Neural progenitor cell (in vitro differentiated cells): ENCODE data around the gene GUCY1A2. TPM values are rescaled to one million over a fixed set of nuclear protein-coding genes. Genes with fewer than 3 reads are reported as not detected.
"Not testable (repeated sequence)": the region's sequence is repeated elsewhere in the genome, so short reads cannot be mapped to it uniquely, and the experiment has no call there.

Experiments used
- DNase-seq: peaks from one replicate; pipeline ENCODE4 v3.0.0-alpha.2; 2016; ENCODE audit warnings: low spot score
- H2AFZ ChIP-seq: fragments of 200-600 bp; sonication (generic); replicated peaks from 2 replicates; pipeline ENCODE4 v1.6.1; 2016; ENCODE audit warnings: antibody characterized with exemption
- H3F3A ChIP-seq: fragments of 200-600 bp; sonication (generic); 2 replicates; pipeline ENCODE4 v1.6.1; 2016; ENCODE audit warnings: antibody characterized with exemption, low read depth
- H3K27ac ChIP-seq: fragments of 200-600 bp; sonication (generic); 2 replicates; pipeline ENCODE4 v1.5.1; 2016; ENCODE audit warnings: mild to moderate bottlenecking
- H3K27me3 ChIP-seq: fragments of 200-600 bp; sonication (generic); 2 replicates; pipeline ENCODE4 v1.6.1; 2016; ENCODE audit warnings: mild to moderate bottlenecking, moderate library complexity
- H3K36me3 ChIP-seq: fragments of 200-600 bp; sonication (generic); 2 replicates; pipeline ENCODE4 v1.5.1; 2016
- H3K4me1 ChIP-seq: fragments of 200-600 bp; sonication (generic); 2 replicates; pipeline ENCODE4 v1.6.1; 2016; ENCODE audit warnings: mixed run types
- H3K4me2 ChIP-seq: fragments of 200-600 bp; sonication (generic); 2 replicates; pipeline ENCODE4 v1.6.1; 2016
- H3K4me3 ChIP-seq: fragments of 200-600 bp; sonication (generic); 2 replicates; pipeline ENCODE4 v1.5.1; 2016
- H3K79me2 ChIP-seq: fragments of 200-600 bp; sonication (generic); 2 replicates; pipeline ENCODE4 v1.6.1; 2016; ENCODE audit warnings: low read depth
- H3K9ac ChIP-seq: fragments of 200-600 bp; sonication (generic); 2 replicates; pipeline ENCODE4 v1.6.1; 2016
- H3K9me3 ChIP-seq: fragments of 200-600 bp; sonication (generic); 2 replicates; pipeline ENCODE4 v1.5.1; 2016; ENCODE audit warnings: low read depth
- H4K20me1 ChIP-seq: fragments of 200-600 bp; sonication (generic); 2 replicates; pipeline ENCODE4 v1.6.1; 2016; ENCODE audit warnings: low read depth
- H3K27ac Mint-ChIP-seq: 3 replicates; pipeline ENCODE4 v1.8.0; 2021; ENCODE audit warnings: mixed read lengths
- H3K27me3 Mint-ChIP-seq: 2 replicates; pipeline ENCODE4 v1.8.0; 2022; ENCODE audit warnings: low read depth, mild to moderate bottlenecking, inconsistent platforms, moderate library complexity, mixed read lengths; ENCODE audit not compliant: insufficient read depth
- H3K36me3 Mint-ChIP-seq: 3 replicates; pipeline ENCODE4 v1.8.0; 2021; ENCODE audit warnings: mixed read lengths
- H3K4me1 Mint-ChIP-seq: 3 replicates; pipeline ENCODE4 v1.8.0; 2021; ENCODE audit warnings: mixed read lengths
- H3K4me3 Mint-ChIP-seq: 3 replicates; pipeline ENCODE4 v1.8.0; 2021; ENCODE audit warnings: mild to moderate bottlenecking, moderate library complexity, mixed read lengths
- H3K9me3 Mint-ChIP-seq: 3 replicates; pipeline ENCODE4 v1.8.0; 2020; ENCODE audit warnings: mixed read lengths
- CTCF ChIP-seq: fragments of 200-600 bp; sonication (generic); IDR thresholded peaks from 2 replicates; pipeline ENCODE4 v1.5.1; 2017; ENCODE audit warnings: antibody characterized with exemption, mild to moderate bottlenecking
- EZH2 ChIP-seq: fragments of 200-600 bp; sonication (generic); IDR thresholded peaks from 2 replicates; pipeline ENCODE4 v1.6.1; 2017; ENCODE audit warnings: antibody characterized with exemption, mild to moderate bottlenecking, moderate library complexity
- EZH2phosphoT487 ChIP-seq: fragments of 200-600 bp; sonication (generic); IDR thresholded peaks from 2 replicates; pipeline ENCODE4 v1.6.1; 2017; ENCODE audit warnings: antibody characterized with exemption
- total RNA-seq: library from RNA; depleted of rRNA; stranded (reverse); fragments of >200 nt; gene quantifications from 2 replicates; pipeline ENCODE4 v1.2.3, GENCODE V29; 2015; ENCODE audit warnings: low replicate concordance

GUCY1A2 gene
- total RNA-seq = 0.54 and 0.56 TPM in 2 replicates

- H3K27ac ChIP-seq = no peak within 1 kb of the TSS
- Mint-ChIP-seq H3K4me1 (peaks cover 22% of the 10 kb centered on the region), H3K9me3 (no peaks in the 10 kb centered on the region), H3K27me3 (peaks cover 8% of the 10 kb centered on the region), H3K4me3 (peak within 1 kb of the TSS; percentile 91), H3K36me3 (no peaks in the 10 kb centered on the region), H3K27ac (peak within 1 kb of the TSS; percentile 26)
- peak within 1 kb of the TSS; percentile 75 for H3K4me3 ChIP-seq
- TF ChIP-seq EZH2phosphoT487 = no peak
- TF ChIP-seq EZH2 = no peak
- TF ChIP-seq CTCF = no peak
- H3K4me1 ChIP-seq = no peaks in the 10 kb centered on the region
- H4K20me1 ChIP-seq = peaks cover 13% of the 10 kb centered on the region
- peak within 1 kb of the TSS; percentile 95 for H2AFZ ChIP-seq
- DNase-seq = peak; percentile 66
- H3K9ac ChIP-seq = no peak within 1 kb of the TSS
- H3K4me2 ChIP-seq = peak within 1 kb of the TSS; percentile 86
- H3K9me3 ChIP-seq = no peaks in the 10 kb centered on the region
- H3K36me3 ChIP-seq = no peaks in the 10 kb centered on the region
- H3F3A ChIP-seq = peaks cover 14% of the 10 kb centered on the region
- peaks cover 53% of the 10 kb centered on the region for H3K27me3 ChIP-seq
- no peaks in the 10 kb centered on the region for H3K79me2 ChIP-seq
Measured at GRCh38 chr11:107018219-107018901, at the start of gene GUCY1A2. GUCY1A2 (minus strand) TSS chr11:107018476; CDS start chr11:107018055, 421 bp downstream.

- Histone ChIP-seq H3K36me3 (no peaks in the 10 kb centered on the region), H3K4me1 (no peaks in the 10 kb centered on the region), H3K9me3 (no peaks in the 10 kb centered on the region), H4K20me1 (no peaks in the 10 kb centered on the region), H2AFZ (no peak overlapping the region), H3K4me3 (no peak overlapping the region), H3K27me3 (no peaks in the 10 kb centered on the region), H3K27ac (no peak overlapping the region), H3K4me2 (no peak overlapping the region), H3K9ac (no peak overlapping the region), H3K79me2 (no peaks in the 10 kb centered on the region), H3F3A (no peaks in the 10 kb centered on the region)
- DNase-seq = no peak
- H3K4me1 Mint-ChIP-seq = no peaks in the 10 kb centered on the region
- H3K27me3 Mint-ChIP-seq = no peaks in the 10 kb centered on the region
- no peak overlapping the region for H3K27ac Mint-ChIP-seq
- no peak overlapping the region for H3K4me3 Mint-ChIP-seq
- H3K36me3 Mint-ChIP-seq = peaks cover 5% of the 10 kb centered on the region
- no peak for TF ChIP-seq EZH2phosphoT487
- TF ChIP-seq CTCF = no peak
- TF ChIP-seq EZH2 = no peak
- H3K9me3 Mint-ChIP-seq = peaks cover 30% of the 10 kb centered on the region
Measured at GRCh38 chr11:107054391-107054790, 36.1 kb upstream of the GUCY1A2 start.

GRCh38 chr11:107051332-107051731 lies 33.1 kb upstream of the GUCY1A2 start:
- H3K27ac ChIP-seq, H3K27ac Mint-ChIP-seq, H3K36me3 Mint-ChIP-seq, H3F3A ChIP-seq, H2AFZ ChIP-seq, H3K4me1 ChIP-seq, H3K79me2 ChIP-seq, H3K4me2 ChIP-seq, H3K4me3 Mint-ChIP-seq, DNase-seq, H3K4me3 ChIP-seq, H3K4me1 Mint-ChIP-seq, H4K20me1 ChIP-seq, H3K9ac ChIP-seq, H3K27me3 Mint-ChIP-seq, H3K9me3 ChIP-seq, H3K27me3 ChIP-seq, H3K36me3 ChIP-seq: not testable (repeated sequence)
- peaks cover 32% of the 10 kb centered on the region for H3K9me3 Mint-ChIP-seq

- not testable (repeated sequence) for H3K4me1 Mint-ChIP-seq, H3K27ac ChIP-seq, H3K9me3 ChIP-seq, H3K4me3 Mint-ChIP-seq, H3F3A ChIP-seq, H3K4me2 ChIP-seq, H3K9ac ChIP-seq, H3K36me3 Mint-ChIP-seq, H4K20me1 ChIP-seq, H3K27ac Mint-ChIP-seq, H3K27me3 Mint-ChIP-seq, H3K36me3 ChIP-seq, H3K79me2 ChIP-seq, H3K4me3 ChIP-seq, H3K4me1 ChIP-seq, H3K27me3 ChIP-seq, H2AFZ ChIP-seq, DNase-seq
- peaks cover 32% of the 10 kb centered on the region for H3K9me3 Mint-ChIP-seq
Measured at GRCh38 chr11:107050899-107051298, 32.6 kb upstream of the GUCY1A2 start.
